Mesenchymal stem cell (in vitro differentiated cells and primary cell): Measurements from ENCODE around the gene PBX3.

Experiments
- DNase-seq: peaks from one replicate; pipeline ENCODE4 v3.0.0-alpha.2; 2013
- H2AFZ ChIP-seq: one replicate; pipeline ENCODE4 v1.6.1; 2013; ENCODE audit warnings: low read depth, mild to moderate bottlenecking, control low read depth, inconsistent platforms, low read length, moderate library complexity
- H2AK5ac ChIP-seq: 2 replicates; pipeline ENCODE4 v1.6.1; 2013; ENCODE audit warnings: low read length, moderate library complexity, mild to moderate bottlenecking, inconsistent platforms; ENCODE audit not compliant: severe bottlenecking
- H2BK120ac ChIP-seq: one replicate; pipeline ENCODE4 v1.6.1; 2013; ENCODE audit warnings: low read depth, mild to moderate bottlenecking, inconsistent platforms, low read length, moderate library complexity
- H2BK12ac ChIP-seq, 2 experiments: one replicate each; pipeline ENCODE4 v1.6.1; 2013; ENCODE audit warnings: inconsistent platforms in 2 of 2, low read length in 2 of 2, mild to moderate bottlenecking in 2 of 2, moderate library complexity in 2 of 2, control low read depth in 1 of 2
- H2BK15ac ChIP-seq: one replicate; pipeline ENCODE4 v1.6.1; 2013; ENCODE audit warnings: mild to moderate bottlenecking, low read depth, inconsistent platforms; ENCODE audit not compliant: poor library complexity, severe bottlenecking
- H2BK5ac ChIP-seq: 2 replicates; pipeline ENCODE4 v1.6.1; 2013; ENCODE audit warnings: low read depth, mild to moderate bottlenecking, low read length, control low read depth, inconsistent platforms; ENCODE audit not compliant: poor library complexity, severe bottlenecking
- H3K14ac ChIP-seq, 2 experiments: one replicate each; pipeline ENCODE4 v1.6.1; 2013; ENCODE audit warnings: inconsistent platforms in 2 of 2, low read length in 2 of 2, control low read depth in 1 of 2, mild to moderate bottlenecking in 1 of 2, moderate library complexity in 1 of 2
- H3K18ac ChIP-seq, 2 experiments: one replicate each; pipeline ENCODE4 v1.6.1; 2013; ENCODE audit warnings: inconsistent platforms in 2 of 2, low read length in 2 of 2, control low read depth in 1 of 2, low read depth in 1 of 2, mild to moderate bottlenecking in 1 of 2
- H3K23ac ChIP-seq, 2 experiments: one replicate each; pipeline ENCODE4 v1.6.1; 2013; ENCODE audit warnings: inconsistent platforms in 2 of 2, low read length in 2 of 2, mild to moderate bottlenecking in 2 of 2, moderate library complexity in 2 of 2, control low read depth in 1 of 2
- H3K27ac ChIP-seq: 2 replicates; pipeline ENCODE4 v1.5.1; 2013; ENCODE audit warnings: mild to moderate bottlenecking, moderate library complexity, low read length, control low read depth, inconsistent platforms; ENCODE audit not compliant: poor library complexity, severe bottlenecking
- H3K27me3 ChIP-seq, 2 experiments: 2 replicates each; pipeline versions ENCODE4 v1.6.1 to v1.7.0; 2013; ENCODE audit warnings: low read length in 2 of 2, mild to moderate bottlenecking in 2 of 2, moderate library complexity in 2 of 2, control low read depth in 1 of 2, inconsistent platforms in 1 of 2; ENCODE audit not compliant: control insufficient read depth in 1 of 2, insufficient read depth in 1 of 2
- H3K36me3 ChIP-seq, 2 experiments: 2 replicates each; pipeline versions ENCODE4 v1.6.1 to v1.7.0; 2013; ENCODE audit warnings: low read length in 2 of 2, control low read depth in 1 of 2, inconsistent platforms in 1 of 2, low read depth in 1 of 2, mild to moderate bottlenecking in 1 of 2; ENCODE audit not compliant: insufficient read depth in 2 of 2, control insufficient read depth in 1 of 2
- H3K4ac ChIP-seq, 2 experiments: one replicate each; pipeline ENCODE4 v1.6.1; 2013; ENCODE audit warnings: inconsistent platforms in 2 of 2, low read length in 2 of 2, mild to moderate bottlenecking in 2 of 2, moderate library complexity in 2 of 2, control low read depth in 1 of 2, low read depth in 1 of 2
- H3K4me1 ChIP-seq: 2 replicates; pipeline ENCODE4 v1.6.1; 2013; ENCODE audit warnings: low read depth, low read length, control low read depth; ENCODE audit not compliant: control insufficient read depth, insufficient read depth
- H3K4me2 ChIP-seq: 2 replicates; pipeline ENCODE4 v1.6.1; 2013; ENCODE audit warnings: low read length, mild to moderate bottlenecking, inconsistent platforms; ENCODE audit not compliant: poor library complexity, severe bottlenecking
- H3K4me3 ChIP-seq, 2 experiments: 2 replicates each; pipeline versions ENCODE4 v1.5.1 to v1.7.0; 2013; ENCODE audit warnings: low read length in 2 of 2, mild to moderate bottlenecking in 2 of 2, control low read depth in 1 of 2, low read depth in 1 of 2; ENCODE audit not compliant: insufficient read depth in 1 of 2
- H3K79me1 ChIP-seq: replicated peaks from 2 replicates; pipeline ENCODE4 v1.6.1; 2013; ENCODE audit warnings: mild to moderate bottlenecking, control low read depth, low read length, inconsistent platforms; ENCODE audit not compliant: poor library complexity, severe bottlenecking
- H3K9ac ChIP-seq: 2 replicates; pipeline ENCODE4 v1.7.0; 2013; ENCODE audit warnings: mild to moderate bottlenecking, low read length, moderate library complexity
- H3K9me3 ChIP-seq: 2 replicates; pipeline ENCODE4 v1.7.0; 2013; ENCODE audit warnings: mild to moderate bottlenecking, low read length; ENCODE audit not compliant: control insufficient read depth
- H4K8ac ChIP-seq: one replicate; pipeline ENCODE4 v1.6.1; 2013; ENCODE audit warnings: inconsistent platforms, mild to moderate bottlenecking, low read length, moderate library complexity
- H4K91ac ChIP-seq: one replicate; pipeline ENCODE4 v1.6.1; 2013; ENCODE audit warnings: mild to moderate bottlenecking, low read length, inconsistent platforms
- WGBS: methylation state at CpG from one replicate; pipeline ENCODE4 v1.1.7; 2013; ENCODE audit warnings: mixed read lengths; 5-methylcytosine and 5-hydroxymethylcytosine counted together

PBX3 gene

GRCh38 chr9:125816321-125816720 lies 69.1 kb downstream of the PBX3 start:
- H3K27ac ChIP-seq: no peak overlapping the region
- no peak for DNase-seq
- 100% methylated on average over 5 of the region's 5 CpGs for WGBS
- no peak overlapping the region for H3K4me2 ChIP-seq
- H3K23ac ChIP-seq: no peak overlapping the region
- no peaks in the 10 kb centered on the region for H3K4me1 ChIP-seq
- peaks cover 14% of the 10 kb centered on the region for H3K79me1 ChIP-seq
- H2AK5ac ChIP-seq: no peak overlapping the region
- no peak overlapping the region for H3K4me3 ChIP-seq
- H2BK15ac ChIP-seq: no peak overlapping the region
- H2AFZ ChIP-seq: no peak overlapping the region
- H3K36me3 ChIP-seq: peaks cover 0 to 6% of the 10 kb centered on the region in 2 experiments
- H2BK5ac ChIP-seq: no peak overlapping the region
- no peak overlapping the region for H4K91ac ChIP-seq
- H2BK12ac ChIP-seq: no peak overlapping the region
- H2BK120ac ChIP-seq: no peak overlapping the region
- no peak overlapping the region for H3K14ac ChIP-seq
- H3K9me3 ChIP-seq: no peaks in the 10 kb centered on the region
- H3K27me3 ChIP-seq: no peaks in the 10 kb centered on the region
- H4K8ac ChIP-seq: no peak overlapping the region
- no peak overlapping the region for H3K9ac ChIP-seq
- H3K4ac ChIP-seq: no peak overlapping the region
- no peak overlapping the region for H3K18ac ChIP-seq

GRCh38 chr9:125820100-125820804 lies 73.1 kb downstream of the PBX3 start:
- Histone ChIP-seq H2AK5ac (no peak overlapping the region), H4K91ac (no peak overlapping the region), H3K36me3 (no peaks in the 10 kb centered on the region), H3K79me1 (peaks cover 12% of the 10 kb centered on the region), H3K9me3 (no peaks in the 10 kb centered on the region), H3K4me3 (no peak overlapping the region), H4K8ac (no peak overlapping the region), H2AFZ (no peak overlapping the region), H3K18ac (no peak overlapping the region), H3K9ac (peak overlapping the region; percentile 60), H3K4me2 (no peak overlapping the region), H3K27me3 (no peaks in the 10 kb centered on the region), H2BK5ac (no peak overlapping the region), H3K14ac (no peak overlapping the region), H2BK120ac (no peak overlapping the region), H3K23ac (no peak overlapping the region), H3K27ac (no peak overlapping the region), H3K4ac (no peak overlapping the region), H3K4me1 (no peaks in the 10 kb centered on the region), H2BK12ac (no peak overlapping the region), H2BK15ac (no peak overlapping the region)
- 80% methylated on average over 3 of the region's 4 CpGs for WGBS
- no peak for DNase-seq

- Histone ChIP-seq H3K9me3 (no peaks in the 10 kb centered on the region), H3K4ac (no peak overlapping the region), H2BK120ac (no peak overlapping the region), H3K4me1 (no peaks in the 10 kb centered on the region), H2AK5ac (no peak overlapping the region), H3K4me3 (peak overlapping the region in 1 of 2 experiments; percentile 46), H2AFZ (no peak overlapping the region), H3K27ac (no peak overlapping the region), H2BK15ac (no peak overlapping the region), H3K27me3 (no peaks in the 10 kb centered on the region), H3K36me3 (no peaks in the 10 kb centered on the region), H4K8ac (no peak overlapping the region), H3K23ac (no peak overlapping the region), H2BK12ac (no peak overlapping the region), H3K14ac (no peak overlapping the region), H3K9ac (peak overlapping the region; percentile 60), H3K79me1 (peaks cover 7% of the 10 kb centered on the region), H2BK5ac (no peak overlapping the region), H3K18ac (no peak overlapping the region), H4K91ac (no peak overlapping the region), H3K4me2 (no peak overlapping the region)
- no peak for DNase-seq
- WGBS: no CpG with 5 or more reads among the region's 4 CpGs
These were observed 73.9 kb downstream of the PBX3 start for GRCh38 chr9:125821078-125821477.

- no peak overlapping the region for H3K4me3 ChIP-seq
- H3K23ac ChIP-seq: no peak overlapping the region
- WGBS: 100% methylated on average over 1 of the region's 2 CpGs
- H2AFZ ChIP-seq: no peak overlapping the region
- H3K4ac ChIP-seq: no peak overlapping the region
- no peaks in the 10 kb centered on the region for H3K27me3 ChIP-seq
- H3K18ac ChIP-seq: no peak overlapping the region
- H3K9ac ChIP-seq: no peak overlapping the region
- no peaks in the 10 kb centered on the region for H3K4me1 ChIP-seq
- no peak overlapping the region for H2BK5ac ChIP-seq
- no peaks in the 10 kb centered on the region for H3K36me3 ChIP-seq
- H3K27ac ChIP-seq: no peak overlapping the region
- H2BK15ac ChIP-seq: no peak overlapping the region
- H2BK120ac ChIP-seq: no peak overlapping the region
- H4K8ac ChIP-seq: no peak overlapping the region
- no peaks in the 10 kb centered on the region for H3K9me3 ChIP-seq
- no peak overlapping the region for H3K4me2 ChIP-seq
- no peak for DNase-seq
- H2BK12ac ChIP-seq: no peak overlapping the region
- no peak overlapping the region for H3K14ac ChIP-seq
- H4K91ac ChIP-seq: no peak overlapping the region
- H2AK5ac ChIP-seq: no peak overlapping the region
- H3K79me1 ChIP-seq: peaks cover 6% of the 10 kb centered on the region
These were observed 75.0 kb downstream of the PBX3 start for GRCh38 chr9:125822160-125822559.
